Measurements from ENCODE around the gene CALM3. TPM values are rescaled to one million over a fixed set of nuclear protein-coding genes. Genes with fewer than 3 reads are reported as not detected.

CALM3 gene
- total and polyA plus RNA-seq, 2 of the 4 experiments (the other 2 are of a cell fraction): 91.6 to 501 TPM

DNA sequence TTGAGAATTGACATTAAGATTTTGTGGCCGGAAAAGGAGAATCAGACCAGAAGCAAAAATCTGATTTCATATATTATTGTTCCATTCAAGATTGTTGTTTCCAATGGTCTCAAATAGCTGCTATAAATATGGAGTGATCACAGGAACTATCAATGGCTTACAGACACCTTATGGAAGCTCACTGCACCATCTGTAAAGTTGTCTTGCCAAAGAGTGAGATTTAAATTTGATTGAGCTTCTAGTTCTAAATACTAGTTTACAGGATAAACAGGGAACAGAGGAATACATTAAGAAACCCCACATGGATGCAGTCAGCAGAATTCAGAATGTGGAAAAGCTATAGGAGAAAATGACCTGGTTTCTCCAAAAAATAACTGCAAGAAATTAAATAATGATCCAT is 47.0 kb upstream of the CALM3 start:
- in situ Hi-C loops (cut with MboI; ENCODE audit: low sequenced_read_pairs): no loop called here
- no peaks in the 10 kb centered on the region for H3K79me1 ChIP-seq (ENCODE audit: low read depth in 1 of 2, low read length in 2 of 2)
- no peaks in the 10 kb centered on the region; the same call in none of the 2 replicates for H3K27me3 ChIP-seq (ENCODE audit: control insufficient read depth, insufficient read depth, low read length)
- H4K91ac ChIP-seq (ENCODE audit: insufficient read depth, low read depth, low read length): no peak overlapping the region
- H2BK5ac ChIP-seq (ENCODE audit: low read depth, low read length, poor library complexity, severe bottlenecking): no peak overlapping the region
- no peak overlapping the region for H4K8ac ChIP-seq (ENCODE audit: low read depth in 2 of 2, low read length in 2 of 2)
- no peak overlapping the region for H3K4me2 ChIP-seq (ENCODE audit: low read depth, low read length)
- TF ChIP-seq, protein P1, sequence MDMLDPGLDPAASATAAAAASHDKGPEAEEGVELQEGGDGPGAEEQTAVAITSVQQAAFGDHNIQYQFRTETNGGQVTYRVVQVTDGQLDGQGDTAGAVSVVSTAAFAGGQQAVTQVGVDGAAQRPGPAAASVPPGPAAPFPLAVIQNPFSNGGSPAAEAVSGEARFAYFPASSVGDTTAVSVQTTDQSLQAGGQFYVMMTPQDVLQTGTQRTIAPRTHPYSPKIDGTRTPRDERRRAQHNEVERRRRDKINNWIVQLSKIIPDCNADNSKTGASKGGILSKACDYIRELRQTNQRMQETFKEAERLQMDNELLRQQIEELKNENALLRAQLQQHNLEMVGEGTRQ (IDR thresholded peaks at IDR 0.05; ENCODE audit: low read depth, low read length): no peak
- TF ChIP-seq SMC3 (IDR thresholded peaks at IDR 0.05; ENCODE audit: low read depth, low read length): no peak
- no peak for TF ChIP-seq MAFK (IDR thresholded peaks at IDR 0.05; ENCODE audit: low read depth, low read length)
- TF ChIP-seq MAZ (IDR thresholded peaks at IDR 0.05; ENCODE audit: borderline replicate concordance, low read depth, low read length): no peak
- TF ChIP-seq CEBPB (IDR thresholded peaks at IDR 0.05; ENCODE audit: low read depth, low read length): no peak
- no peak for TF ChIP-seq CTCF (conservative IDR thresholded peaks at IDR 0.05; ENCODE audit: low read depth, low read length)
- no peak for TF ChIP-seq POLR2A (IDR thresholded peaks at IDR 0.05; ENCODE audit: low read depth, low read length)
- TF ChIP-seq RAD21 (IDR thresholded peaks at IDR 0.05; ENCODE audit: low read length): no peak
- no peak for TF ChIP-seq NFE2L2 (IDR thresholded peaks at IDR 0.05; ENCODE audit: low read depth, low read length)
- intact Hi-C loops (cut with micrococcal nuclease): loop anchor here (10.0 kb wide), 1 partner anchor 439 kb away; no protein-coding TSS in a partner anchor
- H2AK9ac ChIP-seq (replicated peaks; ENCODE audit: low read depth, low read length, poor library complexity): no peak overlapping the region
- H3K23ac ChIP-seq (ENCODE audit: low read depth, low read length): no peak overlapping the region
- H3K4ac ChIP-seq (ENCODE audit: low read depth, low read length): no peak overlapping the region
- H2BK120ac ChIP-seq (ENCODE audit: low read depth, low read length): no peak overlapping the region
- H2AK5ac ChIP-seq (ENCODE audit: low read depth, low read length): no peak overlapping the region
- DNase-seq: no peak
- no peak for ATAC-seq (ENCODE audit: low read depth)
- no peak overlapping the region for H3K56ac ChIP-seq (ENCODE audit: extremely low read depth, insufficient read depth, low read length)
- dilution Hi-C loops (cut with HindIII; ENCODE audit: low sequenced_read_pairs, unreplicated experiment): no loop called here
- H4K20me1 ChIP-seq (ENCODE audit: insufficient read depth, low read length): no peaks in the 10 kb centered on the region
- CTCF ChIA-PET: interaction anchor here (0.6 to 1.4 kb wide), 3 partner anchors 11 to 38 kb away, joined by 3 to 5 read pairs (median 3); no protein-coding TSS in a partner anchor
- BruUV-seq (replicated peaks): no TSS peak
- H3K4me3 ChIP-seq (ENCODE audit: insufficient read depth, low read depth, low read length): no peak overlapping the region
- no peaks in the 10 kb centered on the region for H3K4me1 ChIP-seq (ENCODE audit: control insufficient read depth, insufficient read depth, low read length)
- no peak overlapping the region for H2BK20ac ChIP-seq (ENCODE audit: low read depth, low read length)
- no peaks in the 10 kb centered on the region for H3K36me3 ChIP-seq (ENCODE audit: control insufficient read depth, insufficient read depth, low read length)
- no peak overlapping the region for H3K27ac ChIP-seq (ENCODE audit: insufficient read depth, low read length)
- H2BK15ac ChIP-seq (ENCODE audit: low read depth, low read length): no peak overlapping the region
- H3K9ac ChIP-seq (ENCODE audit: low read depth, low read length): no peak overlapping the region
- WGBS, 2 experiments (ENCODE audit: extremely low coverage in 2 of 2, insufficient read length in 1 of 2): no CpG with 5 or more reads among the region's 1 CpG
- H3K9me1 ChIP-seq (ENCODE audit: insufficient read depth, low read length): no peaks in the 10 kb centered on the region
- no peak overlapping the region for H4K5ac ChIP-seq (ENCODE audit: low read depth, low read length)
- H3K9me3 ChIP-seq (ENCODE audit: control insufficient read depth, insufficient read depth, low read length): peaks cover 10% of the 10 kb centered on the region
- H2AFZ ChIP-seq (replicated peaks; ENCODE audit: low read length, poor library complexity): no peak overlapping the region
- no peak overlapping the region for H3K14ac ChIP-seq (replicated peaks; ENCODE audit: low read depth, low read length)
- POLR2A ChIA-PET (ENCODE audit: unreplicated experiment): no interaction called here
- no peak overlapping the region for H3K18ac ChIP-seq (ENCODE audit: low read depth, low read length)

Data from IMR-90 (cell line).